K562 (cell line): Measurements from ENCODE around the gene ATP13A4. TPM values are rescaled to one million over a fixed set of nuclear protein-coding genes. Genes with fewer than 3 reads are reported as not detected.

Experiments used
- ATAC-seq: fragments of 200-7000 bp; cut with Tn5 transposase; 3 replicates; pipeline ENCODE4 v1.9.1; 2020; ENCODE audit warnings: moderate library complexity
- BruUV-seq: library from RNA; stranded (reverse); fragments of 400-500 nt; replicated peaks from 2 replicates; lab custom pipeline; 2021; lab: Mats Ljungman, UMichigan
- CTCF ChIA-PET: fragments of 300-600 bp; formaldehyde crosslinking; extraction: SDS; loops from one replicate; lab custom pipeline; 2021; ENCODE audit warnings: low intra/inter-chr PET ratio; lab: Yijun Ruan, JAX
- POLR2A ChIA-PET: fragments of 300-600, 350-650 bp; sonication (Branson Sonifier 250); formaldehyde crosslinking; extraction: SDS; loops from one replicate; lab custom pipeline; 2021; ENCODE audit warnings: antibody characterized with exemption, inconsistent platforms; lab: Yijun Ruan, JAX
- DNase-seq, 4 experiments: peaks; one replicate each; pipeline versions ENCODE4 v3.0.0 to v3.0.0-alpha.2; 2011 to 2018; ENCODE audit warnings: low spot score in 3 of 4, mixed read lengths in 3 of 4; ENCODE audit errors: extremely low read depth in 1 of 4
- FAIRE-seq: peaks from 2 replicates; lab custom pipeline; 2011; peaks lifted over from hg19 to GRCh38; lab: Jason Lieb, UNC
- H2AFZ ChIP-seq: 2 replicates; pipeline ENCODE4 v1.6.0; 2011; ENCODE audit warnings: low read depth, low read length, control low read depth, inconsistent platforms
- H3K27ac ChIP-seq: fragments of 200-600 bp; 3 replicates; pipeline ENCODE4 v1.8.0; 2011; ENCODE audit warnings: low read depth, mild to moderate bottlenecking, control low read depth, inconsistent platforms, low read length, moderate library complexity, mixed read lengths; ENCODE audit errors: extremely low read depth
- H3K27me3 ChIP-seq, 2 experiments: fragments of 300-600 bp in 1 of 2; 2 replicates in 1 of 2; 3 replicates in 1 of 2; pipeline versions ENCODE4 v1.6.0 to v1.8.0; 2011; ENCODE audit warnings: inconsistent platforms in 2 of 2, low read length in 2 of 2, mild to moderate bottlenecking in 1 of 2, mixed read lengths in 1 of 2, moderate library complexity in 1 of 2; ENCODE audit not compliant: control insufficient read depth in 2 of 2, insufficient read depth in 2 of 2
- H3K36me3 ChIP-seq: fragments of 300-600 bp; 3 replicates; pipeline ENCODE4 v1.8.0; 2011; ENCODE audit warnings: mild to moderate bottlenecking, low read length, inconsistent platforms; ENCODE audit not compliant: control insufficient read depth, insufficient read depth
- H3K4me1 ChIP-seq, 2 experiments: fragments of 200-600 bp in 1 of 2; replicated peaks in 1 of 2; 2 replicates in 1 of 2; 3 replicates in 1 of 2; pipeline versions ENCODE4 v1.5.1 to v1.8.0; 2011; ENCODE audit warnings: inconsistent platforms in 2 of 2, low read length in 2 of 2, mild to moderate bottlenecking in 1 of 2, mixed read lengths in 1 of 2, moderate library complexity in 1 of 2; ENCODE audit not compliant: control insufficient read depth in 2 of 2, insufficient read depth in 2 of 2
- H3K4me2 ChIP-seq: 2 replicates; pipeline ENCODE4 v1.6.1; 2011; ENCODE audit warnings: low read length, control low read depth, inconsistent platforms, mixed read lengths; ENCODE audit not compliant: insufficient read depth
- H3K4me3 ChIP-seq: fragments of 200-600 bp; sonication (generic), shearing (Covaris generic); 2 replicates; pipeline ENCODE4 v1.5.1; 2016; ENCODE audit warnings: control low read depth, inconsistent platforms
- H3K79me2 ChIP-seq: fragments of 200-600 bp; 3 replicates; pipeline ENCODE4 v1.8.0; 2011; ENCODE audit warnings: low read length, inconsistent platforms; ENCODE audit not compliant: control insufficient read depth, insufficient read depth
- H3K9ac ChIP-seq, 2 experiments: 2 replicates each; pipeline versions ENCODE4 v1.6.0 to v1.6.1; 2011; ENCODE audit warnings: low read depth in 2 of 2, low read length in 2 of 2, control low read depth in 1 of 2, inconsistent platforms in 1 of 2, mild to moderate bottlenecking in 1 of 2, mixed read lengths in 1 of 2; ENCODE audit not compliant: insufficient read depth in 1 of 2
- H3K9me1 ChIP-seq: one replicate; pipeline ENCODE4 v1.6.0; 2011; ENCODE audit warnings: inconsistent platforms, mild to moderate bottlenecking, low read length, moderate library complexity; ENCODE audit not compliant: control insufficient read depth, insufficient read depth
- H3K9me3 ChIP-seq: replicated peaks from 2 replicates; pipeline ENCODE4 v1.5.1; 2011; ENCODE audit warnings: low read depth, low read length, inconsistent platforms; ENCODE audit not compliant: control insufficient read depth, insufficient read depth
- H4K20me1 ChIP-seq: replicated peaks from 2 replicates; pipeline ENCODE4 v1.6.1; 2011; ENCODE audit warnings: low read length, inconsistent platforms, mixed read lengths; ENCODE audit not compliant: control insufficient read depth, insufficient read depth
- ARNT ChIP-seq, 2 experiments: fragments of 450-650 bp; IDR thresholded peaks; 2 replicates each; pipeline ENCODE4 v1.6.1; 2016; ENCODE audit warnings: mild to moderate bottlenecking in 1 of 2
- BHLHE40 ChIP-seq: IDR thresholded peaks from 2 replicates; pipeline ENCODE4 v1.6.1; 2011; ENCODE audit warnings: low read length, improper control_type of control experiment
- CBFA2T2 ChIP-seq: fragments of 450-650 bp; conservative IDR thresholded peaks from 2 replicates; pipeline ENCODE4 v1.6.1; 2017; ENCODE audit warnings: mild to moderate bottlenecking
- CHD1 ChIP-seq: fragments of 200-600 bp; sonication (generic); IDR thresholded peaks from one replicate; pipeline ENCODE4 v1.6.1; 2012; ENCODE audit warnings: mild to moderate bottlenecking, moderate library complexity, low read length, inconsistent platforms
- ETV5 ChIP-seq: sonication (generic); formaldehyde crosslinking; IDR thresholded peaks from 2 replicates; pipeline ENCODE4 v1.4.0; 2020; ENCODE audit warnings: low read depth, mild to moderate bottlenecking, missing genetic modification reagents
- FOXA3 ChIP-seq, 2 experiments: fragments of 450-650 bp in 1 of 2; sonication (generic) in 1 of 2; formaldehyde crosslinking; IDR thresholded peaks in 1 of 2; conservative IDR thresholded peaks in 1 of 2; 2 replicates each; pipeline versions ENCODE4 v1.4.0 to v1.8.0; 2020 to 2022; ENCODE audit warnings: mild to moderate bottlenecking in 2 of 2, missing genetic modification reagents in 1 of 2
- KHSRP ChIP-seq: fragments of 450-650 bp; IDR thresholded peaks from 2 replicates; pipeline ENCODE4 v1.6.1; 2017
- LEF1 ChIP-seq: fragments of 450-650 bp; IDR thresholded peaks from 2 replicates; pipeline ENCODE4 v1.6.1; 2016; ENCODE audit warnings: mild to moderate bottlenecking
- MLLT1 ChIP-seq, 2 experiments: fragments of 450-650 bp; IDR thresholded peaks; 2 replicates each; pipeline ENCODE4 v1.6.1; 2016
- MYC ChIP-seq, 2 experiments: fragments of 250-450 bp in 1 of 2; sonication (Bioruptor Pico) in 1 of 2; IDR thresholded peaks; 2 replicates each; pipeline versions ENCODE4 v1.5.1 to v1.6.1; 2012 to 2021; ENCODE audit warnings: low read depth in 2 of 2, borderline replicate concordance in 1 of 2, improper control_type of control experiment in 1 of 2, low read length in 1 of 2, mild to moderate bottlenecking in 1 of 2, moderate library complexity in 1 of 2
- NR4A1 ChIP-seq, 2 experiments: fragments of 250-450 bp in 1 of 2; fragments of 450-650 bp in 1 of 2; sonication (Bioruptor Pico) in 1 of 2; IDR thresholded peaks; 2 replicates each; pipeline versions ENCODE4 v1.4.0 to v1.6.1; 2016 to 2020; ENCODE audit warnings: mild to moderate bottlenecking in 2 of 2, missing compliant biosample characterization in 1 of 2, missing genetic modification characterization in 1 of 2, moderate library complexity in 1 of 2
- POLR2AphosphoS5 ChIP-seq: IDR thresholded peaks from 2 replicates; pipeline ENCODE4 v1.6.1; 2011; ENCODE audit warnings: mild to moderate bottlenecking, low read depth, low read length, moderate library complexity; ENCODE audit not compliant: control insufficient read depth, insufficient read depth
- ZNF282 ChIP-seq: sonication (generic); formaldehyde crosslinking; IDR thresholded peaks from 2 replicates; pipeline ENCODE4 v1.8.1; 2023; ENCODE audit warnings: missing genetic modification reagents
- ZNF408 ChIP-seq: fragments of 250-450 bp; sonication (Bioruptor Pico); IDR thresholded peaks from 2 replicates; pipeline ENCODE4 v1.4.0; 2020; ENCODE audit warnings: low read depth, mild to moderate bottlenecking, moderate library complexity
- ZNF511 ChIP-seq: sonication (generic); formaldehyde crosslinking; IDR thresholded peaks from 2 replicates; pipeline ENCODE4 v1.8.0; 2022; ENCODE audit warnings: mild to moderate bottlenecking, missing genetic modification reagents
- ZNF695 ChIP-seq: fragments of 450-650 bp; formaldehyde crosslinking; IDR thresholded peaks from 2 replicates; pipeline ENCODE4 v1.4.0; 2020; ENCODE audit warnings: mild to moderate bottlenecking, moderate library complexity
- WGBS: fragments of 100-300 bp; shearing (Covaris generic); methylation state at CpG from one replicate; pipeline ENCODE4 v1.1.6; 2016; ENCODE audit warnings: low coverage, mixed read lengths; ENCODE audit not compliant: insufficient coverage; ENCODE audit errors: missing lambda C conversion rate; 5-methylcytosine and 5-hydroxymethylcytosine counted together
- in situ Hi-C: fragments of 300-500 bp; cut with MboI; formaldehyde crosslinking; loops from 4 replicates; pipeline ENCODE4 v1.15.0; 2018; ENCODE audit warnings: inconsistent platforms, mixed read lengths
- intact Hi-C: fragments of 100-400 bp; cut with micrococcal nuclease; formaldehyde crosslinking; loops from 2 replicates; pipeline ENCODE4 v1.14.2; 2022
- polyA plus RNA-seq, 8 experiments: library from polyadenylated mRNA; depleted of rRNA in 4 of 8; stranded (reverse) in 5 of 8; unstranded in 3 of 8; fragments of >200 nt; fragmentation: Nextera tagmentation in 2 of 8; fragmentation: Illumina TruSeq in 1 of 8; extraction: Ambion mirVana in 2 of 8; extraction: Trizol in 1 of 8; gene quantifications; 2 replicates each; pipeline versions ENCODE4 v1.2.1 to v1.2.3, GENCODE V29; 2011 to 2014; ENCODE audit warnings: inconsistent platforms in 1 of 8, missing spikeins in 1 of 8
- total RNA-seq, 7 experiments: library from RNA; depleted of rRNA in 6 of 7; stranded (reverse); fragments of >200 nt in 6 of 7; fragmentation: Illumina TruSeq in 2 of 7; extraction: Trizol in 2 of 7; gene quantifications; 2 replicates each; pipeline versions ENCODE4 v1.2.1 to v1.2.3, GENCODE V29; 2011 to 2021; ENCODE audit warnings: low replicate concordance in 1 of 7

The ATP13A4 gene
- total and polyA plus RNA-seq, 9 of the 15 experiments (the other 6 are each of a cell fraction or from before 2014, with no cell fraction given) = 0.03 to 0.14 (median 0.07) TPM; not detected in 6

- FAIRE-seq (no peak), ATAC-seq (no peak), DNase-seq (no peak)
- Histone ChIP-seq H3K79me2 (no peaks in the 10 kb centered on the region), H2AFZ (no peak overlapping the region), H3K9me1 (no peaks in the 10 kb centered on the region), H3K4me1 (no peaks in the 10 kb centered on the region), H3K27me3 (no peaks in the 10 kb centered on the region), H4K20me1 (no peaks in the 10 kb centered on the region), H3K27ac (no peak overlapping the region), H3K9me3 (no peaks in the 10 kb centered on the region), H3K4me3 (no peak overlapping the region), H3K4me2 (no peak overlapping the region), H3K9ac (no peak overlapping the region), H3K36me3 (no peaks in the 10 kb centered on the region)
- no TSS peak for BruUV-seq
- in situ Hi-C loops = no loop called here
- TF ChIP-seq CHD1 (no peak), LEF1 (no peak), ZNF282 (CRISPR knock-in tag) (no peak)
- POLR2A ChIA-PET = no interaction called here
- intact Hi-C loops = no loop called here
- CTCF ChIA-PET = no interaction called here
- WGBS = 1% methylated on average over 6 of the region's 6 CpGs
Measured at GRCh38 chr3:193489949-193490348, 64.7 kb downstream of the ATP13A4 start.

- Histone ChIP-seq H3K4me3 (no peak overlapping the region), H3K27me3 (no peaks in the 10 kb centered on the region), H3K79me2 (no peaks in the 10 kb centered on the region), H3K27ac (no peak overlapping the region), H3K36me3 (no peaks in the 10 kb centered on the region), H4K20me1 (no peaks in the 10 kb centered on the region), H3K4me2 (no peak overlapping the region), H3K9me3 (no peaks in the 10 kb centered on the region), H3K9ac (no peak overlapping the region), H3K9me1 (no peaks in the 10 kb centered on the region), H3K4me1 (no peaks in the 10 kb centered on the region), H2AFZ (no peak overlapping the region)
- CTCF ChIA-PET = no interaction called here
- WGBS = 2% methylated on average over 5 of the region's 5 CpGs
- ATAC-seq (no peak), FAIRE-seq (no peak), DNase-seq (no peak)
- BruUV-seq = no TSS peak
- intact Hi-C loops = no loop called here
- in situ Hi-C loops = no loop called here
- POLR2A ChIA-PET = no interaction called here
- no peak for TF ChIP-seq MYC (IDR thresholded peaks at IDR 0.05; ENCODE audit: low read depth, low read length)
- no peak for TF ChIP-seq MYC (CRISPR knock-in tag; IDR thresholded peaks at IDR 0.05; ENCODE audit: borderline replicate concordance, low read depth)
- no peak for TF ChIP-seq KHSRP
- TF ChIP-seq MLLT1 (IDR thresholded peaks at IDR 0.05) = no peak
- TF ChIP-seq ZNF408 (CRISPR knock-in tag) = no peak
- no peak for TF ChIP-seq POLR2AphosphoS5
- TF ChIP-seq FOXA3 (CRISPR knock-in tag; conservative IDR thresholded peaks at IDR 0.05 in 1 of 2, IDR thresholded peaks at IDR 0.05 in 1 of 2) = no peak
- TF ChIP-seq ARNT (IDR thresholded peaks at IDR 0.05) = no peak
- TF ChIP-seq BHLHE40 = no peak
- no peak for TF ChIP-seq CBFA2T2
- TF ChIP-seq NR4A1 (CRISPR knock-in tag; IDR thresholded peaks at IDR 0.05) = no peak
- no peak for TF ChIP-seq NR4A1 (tag; IDR thresholded peaks at IDR 0.05)
- TF ChIP-seq ZNF511 (CRISPR knock-in tag) = no peak
- no peak for TF ChIP-seq ETV5
- TF ChIP-seq ZNF695 (CRISPR knock-in tag) = no peak
Measured at GRCh38 chr3:193488741-193489140, 66.0 kb downstream of the ATP13A4 start.
